ENCODE results near the gene CHRNB2.

Gene CHRNB2

DNA sequence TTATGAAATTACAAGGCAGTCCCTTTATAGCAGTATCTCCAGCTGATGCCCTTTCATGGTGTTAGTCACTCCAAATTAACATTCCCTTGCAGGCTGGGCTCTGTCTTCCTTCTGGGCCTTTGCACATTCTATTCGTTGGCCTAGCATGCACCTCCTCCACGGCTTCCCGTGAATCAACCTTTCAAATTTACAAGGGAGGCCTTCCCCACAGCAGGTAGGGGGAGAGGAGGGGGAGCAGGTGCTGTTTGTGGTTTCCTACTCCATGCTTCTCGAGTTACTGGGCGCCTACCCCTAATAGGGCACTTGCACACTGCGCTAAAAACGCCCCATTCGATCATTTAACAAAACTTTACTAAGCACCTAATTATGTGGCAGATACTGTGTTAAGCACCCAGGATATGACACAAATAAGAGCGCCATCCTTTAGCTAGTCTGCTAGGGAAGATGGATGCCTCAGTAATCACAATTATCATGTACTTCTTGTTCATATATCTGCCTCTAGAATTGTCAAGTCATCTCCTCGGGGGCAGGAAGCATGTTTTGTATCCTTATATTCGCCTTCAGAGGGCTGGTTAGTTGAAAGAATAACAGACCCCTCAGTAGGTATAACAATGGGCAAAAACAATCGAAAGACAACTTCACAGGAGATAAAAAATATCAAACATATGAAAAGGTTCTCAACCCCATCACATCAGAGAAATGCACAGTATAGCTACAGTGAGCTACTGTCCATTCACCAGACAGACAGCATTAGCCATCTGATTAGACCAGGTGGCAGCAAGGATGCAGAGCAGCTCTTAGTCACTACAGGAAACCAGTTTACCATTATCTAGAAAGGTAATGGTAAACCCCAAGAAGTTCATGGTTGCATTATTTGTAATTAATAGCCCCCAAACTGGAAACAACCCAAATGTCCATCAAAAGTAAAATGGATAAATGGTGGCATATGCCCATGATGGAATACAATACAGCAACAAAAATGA lies 42.1 kb downstream of the CHRNB2 start (continued):
- peak; percentile 59 for TF ChIP-seq IKZF3 (tag by site-specific recombination; IDR thresholded peaks at IDR 0.05)
- no peak for TF ChIP-seq FEZF1 (tag by site-specific recombination; IDR thresholded peaks at IDR 0.05)
- TF ChIP-seq ZBTB17 (tag by site-specific recombination; IDR thresholded peaks at IDR 0.05): peak; percentile 62
- peak; percentile 91 for TF ChIP-seq WT1 (tag by site-specific recombination; IDR thresholded peaks at IDR 0.05)
- no peak for TF ChIP-seq ZNF626 (tag by site-specific recombination; IDR thresholded peaks at IDR 0.05)
- TF ChIP-seq ZNF558 (tag by site-specific recombination; IDR thresholded peaks at IDR 0.05): no peak
- TF ChIP-seq ZNF148 (tag by site-specific recombination; IDR thresholded peaks at IDR 0.05; ENCODE audit: borderline replicate concordance): no peak
- TF ChIP-seq KLF10 (tag by site-specific recombination; IDR thresholded peaks at IDR 0.05): peak; percentile 26; the same call in 1 of the 2 replicates
- TF ChIP-seq SCRT1 (tag by site-specific recombination; IDR thresholded peaks at IDR 0.05; ENCODE audit: borderline replicate concordance): no peak
- TF ChIP-seq ZIC2 (tag by site-specific recombination; IDR thresholded peaks at IDR 0.05): peak; percentile 64
- TF ChIP-seq ZNF266 (tag by site-specific recombination; IDR thresholded peaks at IDR 0.05; ENCODE audit: low read depth): no peak
- 0 out of 2 replicates have a peak, but pooled peaks have one; percentile 13 for TF ChIP-seq SP3 (tag by site-specific recombination; IDR thresholded peaks at IDR 0.05)
- peak; percentile 63; the same call in 1 of the 2 replicates for TF ChIP-seq ZNF600 (tag by site-specific recombination; IDR thresholded peaks at IDR 0.05)
- no peak; the same call in 1 of the 2 replicates for TF ChIP-seq ZSCAN16 (tag by site-specific recombination; IDR thresholded peaks at IDR 0.05)
- peak; percentile 51; the same call in 1 of the 2 replicates for TF ChIP-seq ZNF10 (tag by site-specific recombination; IDR thresholded peaks at IDR 0.05)
- TF ChIP-seq ZBTB48 (tag by site-specific recombination; IDR thresholded peaks at IDR 0.05): peak; percentile 30; the same call in 1 of the 2 replicates
- TF ChIP-seq HOXC10 (CRISPR knock-in tag; IDR thresholded peaks at IDR 0.05): no peak
- peak; percentile 91 for TF ChIP-seq SP7 (tag by site-specific recombination; IDR thresholded peaks at IDR 0.05)
- TF ChIP-seq ZNF664 (tag by site-specific recombination; IDR thresholded peaks at IDR 0.05): peak; percentile 93
- peak; percentile 87 for TF ChIP-seq MZF1 (tag by site-specific recombination; IDR thresholded peaks at IDR 0.05; ENCODE audit: borderline replicate concordance)
- TF ChIP-seq ZSCAN30 (tag by site-specific recombination; IDR thresholded peaks at IDR 0.05): peak; percentile 27; the same call in 1 of the 2 replicates
- TF ChIP-seq PATZ1 (tag by site-specific recombination; IDR thresholded peaks at IDR 0.05): peak; percentile 73; the same call in 1 of the 2 replicates
- TF ChIP-seq YY2 (tag by site-specific recombination; IDR thresholded peaks at IDR 0.05): no peak
- no peak for TF ChIP-seq ZNF311 (tag by site-specific recombination; IDR thresholded peaks at IDR 0.05; ENCODE audit: borderline replicate concordance)
- TF ChIP-seq ZNF561 (tag by site-specific recombination; IDR thresholded peaks at IDR 0.05; ENCODE audit: borderline replicate concordance): no peak; the same call in 1 of the 2 replicates
- TF ChIP-seq ZSCAN5A (tag by site-specific recombination; IDR thresholded peaks at IDR 0.05): no peak
- TF ChIP-seq, protein P1, sequence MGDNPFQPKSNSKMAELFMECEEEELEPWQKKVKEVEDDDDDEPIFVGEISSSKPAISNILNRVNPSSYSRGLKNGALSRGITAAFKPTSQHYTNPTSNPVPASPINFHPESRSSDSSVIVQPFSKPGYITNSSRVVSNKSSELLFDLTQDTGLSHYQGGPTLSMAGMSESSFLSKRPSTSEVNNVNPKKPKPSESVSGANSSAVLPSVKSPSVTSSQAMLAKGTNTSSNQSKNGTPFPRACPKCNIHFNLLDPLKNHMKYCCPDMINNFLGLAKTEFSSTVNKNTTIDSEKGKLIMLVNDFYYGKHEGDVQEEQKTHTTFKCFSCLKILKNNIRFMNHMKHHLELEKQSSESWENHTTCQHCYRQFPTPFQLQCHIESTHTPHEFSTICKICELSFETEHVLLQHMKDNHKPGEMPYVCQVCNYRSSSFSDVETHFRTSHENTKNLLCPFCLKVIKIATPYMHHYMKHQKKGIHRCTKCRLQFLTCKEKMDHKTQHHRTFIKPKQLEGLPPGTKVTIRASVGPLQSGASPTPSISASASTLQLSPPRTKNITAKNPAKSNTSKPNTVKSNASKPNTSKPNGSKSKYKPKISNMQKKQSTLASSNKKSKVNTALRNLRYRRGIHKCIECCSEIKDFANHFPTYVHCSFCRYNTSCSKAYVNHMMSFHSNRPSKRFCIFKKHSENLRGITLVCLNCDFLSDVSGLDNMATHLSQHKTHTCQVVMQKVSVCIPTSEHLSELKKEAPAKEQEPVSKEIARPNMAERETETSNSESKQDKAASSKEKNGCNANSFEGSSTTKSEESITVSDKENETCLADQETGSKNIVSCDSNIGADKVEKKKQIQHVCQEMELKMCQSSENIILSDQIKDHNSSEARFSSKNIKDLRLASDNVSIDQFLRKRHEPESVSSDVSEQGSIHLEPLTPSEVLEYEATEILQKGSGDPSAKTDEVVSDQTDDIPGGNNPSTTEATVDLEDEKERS (tag by site-specific recombination; IDR thresholded peaks at IDR 0.05): no peak
- peak; percentile 41; the same call in 1 of the 2 replicates for TF ChIP-seq OSR2 (tag by site-specific recombination; IDR thresholded peaks at IDR 0.05)
- TF ChIP-seq KLF16 (tag by site-specific recombination; IDR thresholded peaks at IDR 0.05): no peak
- no peak for TF ChIP-seq ZBTB1 (tag by site-specific recombination; IDR thresholded peaks at IDR 0.05)

Data from HEK293 (cell line).